ENCODE measurements around the gene SRGAP3.

The SRGAP3 gene

GRCh38 chr3:9072667-9073009 is 176.8 kb downstream of the SRGAP3 start:
- DNase-seq (ENCODE audit: extremely low spot score, insufficient read length, low read depth): no peak
- no peak for FAIRE-seq

GRCh38 chr3:9071936-9072666 is 177.3 kb downstream of the SRGAP3 start:
- no peak for FAIRE-seq
- no peak for DNase-seq (ENCODE audit: extremely low spot score, insufficient read length, low read depth)

GRCh38 chr3:9070961-9071360 is 178.5 kb downstream of the SRGAP3 start:
- FAIRE-seq (no peak), DNase-seq (ENCODE audit: extremely low spot score, insufficient read length, low read depth) (no peak)

- DNase-seq (ENCODE audit: extremely low spot score, insufficient read length, low read depth) (no peak), FAIRE-seq (no peak)
These were observed 179.5 kb downstream of the SRGAP3 start for GRCh38 chr3:9069971-9070370.

GRCh38 chr3:9068051-9068450 is 181.4 kb downstream of the SRGAP3 start:
- FAIRE-seq (no peak), DNase-seq (ENCODE audit: extremely low spot score, insufficient read length, low read depth) (no peak)

GRCh38 chr3:9067352-9067975 is 182.0 kb downstream of the SRGAP3 start:
- DNase-seq (ENCODE audit: extremely low spot score, insufficient read length, low read depth): peak; percentile 26
- peak; percentile 76 for FAIRE-seq

GRCh38 chr3:9066775-9067174 is 182.7 kb downstream of the SRGAP3 start:
- DNase-seq (ENCODE audit: extremely low spot score, insufficient read length, low read depth): no peak
- FAIRE-seq: no peak

- FAIRE-seq (no peak), DNase-seq (ENCODE audit: extremely low spot score, insufficient read length, low read depth) (no peak)
These were observed 183.3 kb downstream of the SRGAP3 start for GRCh38 chr3:9066141-9066540.

- FAIRE-seq (no peak), DNase-seq (ENCODE audit: extremely low spot score, insufficient read length, low read depth) (no peak)
These were observed 184.6 kb downstream of the SRGAP3 start for GRCh38 chr3:9064850-9065249.

GRCh38 chr3:9064251-9064650 is 185.2 kb downstream of the SRGAP3 start:
- DNase-seq (ENCODE audit: extremely low spot score, insufficient read length, low read depth): no peak
- no peak for FAIRE-seq

- DNase-seq (ENCODE audit: extremely low spot score, insufficient read length, low read depth) (no peak), FAIRE-seq (no peak)
These were observed 186.9 kb downstream of the SRGAP3 start for GRCh38 chr3:9062570-9062969.

- no peak for DNase-seq (ENCODE audit: extremely low spot score, insufficient read length, low read depth)
- no peak for FAIRE-seq
These were observed 187.8 kb downstream of the SRGAP3 start for GRCh38 chr3:9061634-9062033.

- FAIRE-seq: no peak
- DNase-seq (ENCODE audit: extremely low spot score, insufficient read length, low read depth): no peak
These were observed 189.7 kb downstream of the SRGAP3 start for GRCh38 chr3:9059489-9060400.

GRCh38 chr3:9056581-9056980 is 192.9 kb downstream of the SRGAP3 start:
- FAIRE-seq: no peak
- no peak for DNase-seq (ENCODE audit: extremely low spot score, insufficient read length, low read depth)

GRCh38 chr3:9047452-9048346 is 201.7 kb downstream of the SRGAP3 start:
- FAIRE-seq (no peak), DNase-seq (ENCODE audit: extremely low spot score, insufficient read length, low read depth) (no peak)

- FAIRE-seq: no peak
- no peak for DNase-seq (ENCODE audit: extremely low spot score, insufficient read length, low read depth)
These were observed 204.1 kb downstream of the SRGAP3 start for GRCh38 chr3:9045371-9045770.

GRCh38 chr3:9043063-9043462 is 206.4 kb downstream of the SRGAP3 start:
- FAIRE-seq (no peak), DNase-seq (ENCODE audit: extremely low spot score, insufficient read length, low read depth) (no peak)

- DNase-seq (ENCODE audit: extremely low spot score, insufficient read length, low read depth) (no peak), FAIRE-seq (no peak)
These were observed 207.8 kb downstream of the SRGAP3 start for GRCh38 chr3:9041626-9042025.

- no peak for FAIRE-seq
These were observed 208.4 kb downstream of the SRGAP3 start for GRCh38 chr3:9040996-9041395.

GRCh38 chr3:9037144-9037711 is 212.2 kb downstream of the SRGAP3 start:
- FAIRE-seq (no peak), DNase-seq (ENCODE audit: extremely low spot score, insufficient read length, low read depth) (no peak)

More at GRCh38 chr3:9040996-9041395, 208.4 kb downstream of the SRGAP3 start:
- DNase-seq (ENCODE audit: extremely low spot score, insufficient read length, low read depth): no peak
